Measurements from ENCODE around the gene TLE2. TPM values are rescaled to one million over a fixed set of nuclear protein-coding genes. Genes with fewer than 3 reads are reported as not detected.

TLE2 gene
- total and polyA plus RNA-seq, 9 of the 15 experiments (the other 6 are each of a cell fraction or from before 2014, with no cell fraction given) = 0.35 to 13.1 (median 6.2) TPM

DNA sequence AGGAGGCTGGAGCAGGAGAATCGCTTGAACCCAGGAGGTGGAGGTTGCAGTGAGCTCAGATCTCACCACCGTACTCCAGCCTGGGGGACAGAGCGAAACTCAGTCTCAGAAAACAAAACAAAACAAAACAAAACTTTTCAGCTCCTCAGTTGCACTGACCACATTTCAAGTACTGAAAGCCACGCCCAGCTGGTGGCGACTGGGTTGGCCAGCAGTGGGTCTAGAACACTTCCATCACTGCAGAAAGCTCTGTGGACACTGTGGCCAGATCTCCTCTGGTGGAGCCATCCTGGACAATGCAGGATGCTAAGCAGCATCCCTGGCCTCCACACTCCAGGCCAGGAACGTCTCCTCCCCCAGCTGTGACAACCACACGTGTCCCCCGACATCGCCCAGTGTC lies 21.1 kb downstream of the TLE2 start (continued):
- TF ChIP-seq GTF2F1 (IDR thresholded peaks at IDR 0.05; ENCODE audit: low read depth, low read length) (no peak), KDM2B (CRISPR knock-in tag; IDR thresholded peaks at IDR 0.05) (no peak), RFX5 (IDR thresholded peaks at IDR 0.05; ENCODE audit: low read depth, low read length) (no peak)
- TF ChIP-seq, protein P1, sequence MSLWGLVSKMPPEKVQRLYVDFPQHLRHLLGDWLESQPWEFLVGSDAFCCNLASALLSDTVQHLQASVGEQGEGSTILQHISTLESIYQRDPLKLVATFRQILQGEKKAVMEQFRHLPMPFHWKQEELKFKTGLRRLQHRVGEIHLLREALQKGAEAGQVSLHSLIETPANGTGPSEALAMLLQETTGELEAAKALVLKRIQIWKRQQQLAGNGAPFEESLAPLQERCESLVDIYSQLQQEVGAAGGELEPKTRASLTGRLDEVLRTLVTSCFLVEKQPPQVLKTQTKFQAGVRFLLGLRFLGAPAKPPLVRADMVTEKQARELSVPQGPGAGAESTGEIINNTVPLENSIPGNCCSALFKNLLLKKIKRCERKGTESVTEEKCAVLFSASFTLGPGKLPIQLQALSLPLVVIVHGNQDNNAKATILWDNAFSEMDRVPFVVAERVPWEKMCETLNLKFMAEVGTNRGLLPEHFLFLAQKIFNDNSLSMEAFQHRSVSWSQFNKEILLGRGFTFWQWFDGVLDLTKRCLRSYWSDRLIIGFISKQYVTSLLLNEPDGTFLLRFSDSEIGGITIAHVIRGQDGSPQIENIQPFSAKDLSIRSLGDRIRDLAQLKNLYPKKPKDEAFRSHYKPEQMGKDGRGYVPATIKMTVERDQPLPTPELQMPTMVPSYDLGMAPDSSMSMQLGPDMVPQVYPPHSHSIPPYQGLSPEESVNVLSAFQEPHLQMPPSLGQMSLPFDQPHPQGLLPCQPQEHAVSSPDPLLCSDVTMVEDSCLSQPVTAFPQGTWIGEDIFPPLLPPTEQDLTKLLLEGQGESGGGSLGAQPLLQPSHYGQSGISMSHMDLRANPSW (CRISPR knock-in tag; IDR thresholded peaks at IDR 0.05) = no peak
- TF ChIP-seq, protein P2, sequence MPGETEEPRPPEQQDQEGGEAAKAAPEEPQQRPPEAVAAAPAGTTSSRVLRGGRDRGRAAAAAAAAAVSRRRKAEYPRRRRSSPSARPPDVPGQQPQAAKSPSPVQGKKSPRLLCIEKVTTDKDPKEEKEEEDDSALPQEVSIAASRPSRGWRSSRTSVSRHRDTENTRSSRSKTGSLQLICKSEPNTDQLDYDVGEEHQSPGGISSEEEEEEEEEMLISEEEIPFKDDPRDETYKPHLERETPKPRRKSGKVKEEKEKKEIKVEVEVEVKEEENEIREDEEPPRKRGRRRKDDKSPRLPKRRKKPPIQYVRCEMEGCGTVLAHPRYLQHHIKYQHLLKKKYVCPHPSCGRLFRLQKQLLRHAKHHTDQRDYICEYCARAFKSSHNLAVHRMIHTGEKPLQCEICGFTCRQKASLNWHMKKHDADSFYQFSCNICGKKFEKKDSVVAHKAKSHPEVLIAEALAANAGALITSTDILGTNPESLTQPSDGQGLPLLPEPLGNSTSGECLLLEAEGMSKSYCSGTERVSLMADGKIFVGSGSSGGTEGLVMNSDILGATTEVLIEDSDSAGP (CRISPR knock-in tag; IDR thresholded peaks at IDR 0.05) = no peak
